Measurements from ENCODE around the gene HEBP2.

- TF ChIP-seq, protein P1, sequence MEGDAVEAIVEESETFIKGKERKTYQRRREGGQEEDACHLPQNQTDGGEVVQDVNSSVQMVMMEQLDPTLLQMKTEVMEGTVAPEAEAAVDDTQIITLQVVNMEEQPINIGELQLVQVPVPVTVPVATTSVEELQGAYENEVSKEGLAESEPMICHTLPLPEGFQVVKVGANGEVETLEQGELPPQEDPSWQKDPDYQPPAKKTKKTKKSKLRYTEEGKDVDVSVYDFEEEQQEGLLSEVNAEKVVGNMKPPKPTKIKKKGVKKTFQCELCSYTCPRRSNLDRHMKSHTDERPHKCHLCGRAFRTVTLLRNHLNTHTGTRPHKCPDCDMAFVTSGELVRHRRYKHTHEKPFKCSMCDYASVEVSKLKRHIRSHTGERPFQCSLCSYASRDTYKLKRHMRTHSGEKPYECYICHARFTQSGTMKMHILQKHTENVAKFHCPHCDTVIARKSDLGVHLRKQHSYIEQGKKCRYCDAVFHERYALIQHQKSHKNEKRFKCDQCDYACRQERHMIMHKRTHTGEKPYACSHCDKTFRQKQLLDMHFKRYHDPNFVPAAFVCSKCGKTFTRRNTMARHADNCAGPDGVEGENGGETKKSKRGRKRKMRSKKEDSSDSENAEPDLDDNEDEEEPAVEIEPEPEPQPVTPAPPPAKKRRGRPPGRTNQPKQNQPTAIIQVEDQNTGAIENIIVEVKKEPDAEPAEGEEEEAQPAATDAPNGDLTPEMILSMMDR (IDR thresholded peaks at IDR 0.05; ENCODE audit: low read depth, low read length) = no peak
- no peak for TF ChIP-seq EZH2phosphoT487 (IDR thresholded peaks at IDR 0.05; ENCODE audit: low read depth)
These were observed 3.7 kb upstream of the HEBP2 start for GRCh38 chr6:138400326-138400725.

Data from OCI-LY3 (cell line).